ENCODE results near the gene USF1. TPM values are rescaled to one million over a fixed set of nuclear protein-coding genes. Genes with fewer than 3 reads are reported as not detected.

Gene USF1
- total RNA-seq, 4 donors from 2014 or later, result 41.9 to 55.1 (median 49.1) TPM

GRCh38 chr1:161047436-161048420 is 2.0 kb upstream of the USF1 start:
- DNase-seq, result no peak

GRCh38 chr1:161046605-161047228 is 940 bp upstream of the USF1 start:
- Histone ChIP-seq H3K4me1 (peaks cover 17 to 21% of the 10 kb centered on the region in 2 donors), H3K27me3 (no peaks in the 10 kb centered on the region), H3K4me3 (peak overlapping the region; percentile 87 to 99 (median 90)), H3K36me3 (peaks cover 0 to 16% of the 10 kb centered on the region in 2 donors), H3K9me3 (no peaks in the 10 kb centered on the region), H3K27ac (peak overlapping the region; percentile 88 to 98 (median 94))
- TF ChIP-seq POLR2A (IDR thresholded peaks at IDR 0.05), result no peak
- no peak for TF ChIP-seq CTCF (IDR thresholded peaks at IDR 0.05 in 4 of 5, conservative IDR thresholded peaks at IDR 0.05 in 1 of 5)
- ATAC-seq, result no peak
- no peak for DNase-seq
- intact Hi-C loops (cut with DNase I; ENCODE audit: low total_unique reads) (loop anchor here (2.0 kb wide), 3 partner anchors 54 to 182 kb away; partner anchors contain the start of gene USP21), in situ Hi-C loops (cut with MboI; ENCODE audit: low sequenced_read_pairs in 4 of 4) (loop anchor here in 1 of 4 donors (10.0 kb wide), 1 partner anchor 108 kb away; the partner anchor contains the start of genes UFC1 and USP21)

More at GRCh38 chr1:161047436-161048420, 2.0 kb upstream of the USF1 start:
- no peaks in the 10 kb centered on the region for H3K27me3 ChIP-seq
- no peak for TF ChIP-seq POLR2A (IDR thresholded peaks at IDR 0.05)
- no peak for TF ChIP-seq CTCF (IDR thresholded peaks at IDR 0.05 in 4 of 5, conservative IDR thresholded peaks at IDR 0.05 in 1 of 5)
- intact Hi-C loops (cut with DNase I; ENCODE audit: low total_unique reads), result loop anchor here (2.0 kb wide), 3 partner anchors 55 to 181 kb away; partner anchors contain the start of gene USP21
- no peak overlapping the region for H3K4me3 ChIP-seq
- peaks cover 0 to 5% of the 10 kb centered on the region in 2 donors for H3K36me3 ChIP-seq
- H3K27ac ChIP-seq, result no peak overlapping the region
- no peak for ATAC-seq
- in situ Hi-C loops (cut with MboI; ENCODE audit: low sequenced_read_pairs in 4 of 4), result loop anchor here in 1 of 4 donors (10.0 kb wide), 1 partner anchor 107 kb away; the partner anchor contains the start of genes UFC1 and USP21
- peaks cover 17 to 21% of the 10 kb centered on the region in 2 donors for H3K4me1 ChIP-seq
- no peaks in the 10 kb centered on the region for H3K9me3 ChIP-seq

GRCh38 chr1:161044908-161045735 is 655 bp downstream of the USF1 start:
- TF ChIP-seq CTCF (IDR thresholded peaks at IDR 0.05 in 4 of 5, conservative IDR thresholded peaks at IDR 0.05 in 1 of 5), result no peak
- TF ChIP-seq POLR2A (IDR thresholded peaks at IDR 0.05), result peak; percentile 5 to 64
- peak; percentile 62 to 65 for ATAC-seq
- Histone ChIP-seq H3K27ac (peak overlapping the region; percentile 88 to 98 (median 94)), H3K4me3 (peak overlapping the region; percentile 87 to 99 (median 90)), H3K36me3 (peaks cover 0 to 32% of the 10 kb centered on the region in 2 donors), H3K9me3 (no peaks in the 10 kb centered on the region), H3K4me1 (peaks cover 17 to 21% of the 10 kb centered on the region in 2 donors), H3K27me3 (no peaks in the 10 kb centered on the region)
- intact Hi-C loops (cut with DNase I; ENCODE audit: low total_unique reads), result loop anchor here (1.0 to 2.0 kb wide), 3 partner anchors 52 to 354 kb away; partner anchors contain the start of gene DEDD
- in situ Hi-C loops (cut with MboI; ENCODE audit: low sequenced_read_pairs in 4 of 4), result loop anchor here in 1 of 4 donors (10.0 kb wide), 1 partner anchor 110 kb away; the partner anchor contains the start of genes UFC1 and USP21
- peak; percentile 58 to 71 for DNase-seq

- in situ Hi-C loops (cut with MboI; ENCODE audit: low sequenced_read_pairs in 4 of 4) (loop anchor here in 1 of 4 donors (10.0 kb wide), 1 partner anchor 110 kb away; the partner anchor contains the start of genes UFC1 and USP21), intact Hi-C loops (cut with DNase I; ENCODE audit: low total_unique reads) (loop anchor here (2.0 kb wide), 1 partner anchor 52 kb away; no protein-coding TSS in a partner anchor)
- no peaks in the 10 kb centered on the region for H3K9me3 ChIP-seq
- peak overlapping the region; percentile 87 to 99 (median 90) for H3K4me3 ChIP-seq
- H3K27ac ChIP-seq, result peak overlapping the region; percentile 88 to 98 (median 94)
- ATAC-seq (no peak), DNase-seq (no peak)
- no peaks in the 10 kb centered on the region for H3K27me3 ChIP-seq
- H3K36me3 ChIP-seq, result peaks cover 0 to 38% of the 10 kb centered on the region in 2 donors
- TF ChIP-seq POLR2A (IDR thresholded peaks at IDR 0.05), result no peak
- TF ChIP-seq CTCF (IDR thresholded peaks at IDR 0.05 in 4 of 5, conservative IDR thresholded peaks at IDR 0.05 in 1 of 5), result no peak
- H3K4me1 ChIP-seq, result peaks cover 17 to 21% of the 10 kb centered on the region in 2 donors
Observed at GRCh38 chr1:161044535-161044907, 1.3 kb downstream of the USF1 start.

Data from gastrocnemius medialis (tissue), 4 donors.